ENCODE measurements around the gene AKR1C1.

DNA sequence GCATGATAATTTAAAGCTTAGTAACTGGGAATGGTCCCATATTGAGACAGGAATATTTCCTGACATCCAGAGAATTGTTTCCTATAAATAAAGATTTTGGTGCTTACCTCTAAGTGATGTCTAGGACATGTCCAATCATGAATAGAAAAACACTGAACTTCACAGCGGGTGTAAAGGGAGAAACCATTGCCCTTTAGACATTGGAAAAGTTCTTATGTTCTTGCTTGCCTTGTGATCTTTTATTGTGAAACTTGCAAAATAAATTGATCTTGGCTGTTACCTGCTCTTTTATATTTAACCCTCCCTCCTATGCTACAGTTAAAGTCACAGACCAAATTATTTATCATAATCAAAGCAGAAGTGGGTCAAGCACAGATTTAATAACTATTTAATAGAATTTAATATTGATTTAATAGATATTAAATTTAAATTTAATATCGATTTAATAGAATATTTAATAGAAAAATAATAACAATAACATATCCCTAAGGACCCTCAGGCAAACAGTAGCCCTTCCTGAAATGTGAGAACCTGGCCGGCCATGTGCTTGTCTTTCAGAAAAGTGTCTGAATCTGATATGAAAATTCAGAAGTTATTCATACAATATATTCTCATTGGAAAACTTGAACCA is 47.0 kb upstream of the AKR1C1 start:
- TF ChIP-seq TOX (CRISPR knock-in tag; IDR thresholded peaks at IDR 0.05; ENCODE audit: borderline replicate concordance) (no peak), ESRRG (CRISPR knock-in tag; IDR thresholded peaks at IDR 0.05) (no peak), RARB (CRISPR knock-in tag; IDR thresholded peaks at IDR 0.05) (no peak), CSDC2 (CRISPR knock-in tag; IDR thresholded peaks at IDR 0.05) (no peak), ZNF8 (CRISPR knock-in tag; IDR thresholded peaks at IDR 0.05) (no peak), ARNTL (CRISPR knock-in tag; IDR thresholded peaks at IDR 0.05; ENCODE audit: borderline replicate concordance, low read depth) (no peak), PPARA (CRISPR knock-in tag; IDR thresholded peaks at IDR 0.05; ENCODE audit: borderline replicate concordance) (no peak)
- TF ChIP-seq, protein P1, sequence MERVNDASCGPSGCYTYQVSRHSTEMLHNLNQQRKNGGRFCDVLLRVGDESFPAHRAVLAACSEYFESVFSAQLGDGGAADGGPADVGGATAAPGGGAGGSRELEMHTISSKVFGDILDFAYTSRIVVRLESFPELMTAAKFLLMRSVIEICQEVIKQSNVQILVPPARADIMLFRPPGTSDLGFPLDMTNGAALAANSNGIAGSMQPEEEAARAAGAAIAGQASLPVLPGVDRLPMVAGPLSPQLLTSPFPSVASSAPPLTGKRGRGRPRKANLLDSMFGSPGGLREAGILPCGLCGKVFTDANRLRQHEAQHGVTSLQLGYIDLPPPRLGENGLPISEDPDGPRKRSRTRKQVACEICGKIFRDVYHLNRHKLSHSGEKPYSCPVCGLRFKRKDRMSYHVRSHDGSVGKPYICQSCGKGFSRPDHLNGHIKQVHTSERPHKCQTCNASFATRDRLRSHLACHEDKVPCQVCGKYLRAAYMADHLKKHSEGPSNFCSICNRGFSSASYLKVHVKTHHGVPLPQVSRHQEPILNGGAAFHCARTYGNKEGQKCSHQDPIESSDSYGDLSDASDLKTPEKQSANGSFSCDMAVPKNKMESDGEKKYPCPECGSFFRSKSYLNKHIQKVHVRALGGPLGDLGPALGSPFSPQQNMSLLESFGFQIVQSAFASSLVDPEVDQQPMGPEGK (CRISPR knock-in tag; IDR thresholded peaks at IDR 0.05; ENCODE audit: borderline replicate concordance), result no peak
- TF ChIP-seq, protein P2, sequence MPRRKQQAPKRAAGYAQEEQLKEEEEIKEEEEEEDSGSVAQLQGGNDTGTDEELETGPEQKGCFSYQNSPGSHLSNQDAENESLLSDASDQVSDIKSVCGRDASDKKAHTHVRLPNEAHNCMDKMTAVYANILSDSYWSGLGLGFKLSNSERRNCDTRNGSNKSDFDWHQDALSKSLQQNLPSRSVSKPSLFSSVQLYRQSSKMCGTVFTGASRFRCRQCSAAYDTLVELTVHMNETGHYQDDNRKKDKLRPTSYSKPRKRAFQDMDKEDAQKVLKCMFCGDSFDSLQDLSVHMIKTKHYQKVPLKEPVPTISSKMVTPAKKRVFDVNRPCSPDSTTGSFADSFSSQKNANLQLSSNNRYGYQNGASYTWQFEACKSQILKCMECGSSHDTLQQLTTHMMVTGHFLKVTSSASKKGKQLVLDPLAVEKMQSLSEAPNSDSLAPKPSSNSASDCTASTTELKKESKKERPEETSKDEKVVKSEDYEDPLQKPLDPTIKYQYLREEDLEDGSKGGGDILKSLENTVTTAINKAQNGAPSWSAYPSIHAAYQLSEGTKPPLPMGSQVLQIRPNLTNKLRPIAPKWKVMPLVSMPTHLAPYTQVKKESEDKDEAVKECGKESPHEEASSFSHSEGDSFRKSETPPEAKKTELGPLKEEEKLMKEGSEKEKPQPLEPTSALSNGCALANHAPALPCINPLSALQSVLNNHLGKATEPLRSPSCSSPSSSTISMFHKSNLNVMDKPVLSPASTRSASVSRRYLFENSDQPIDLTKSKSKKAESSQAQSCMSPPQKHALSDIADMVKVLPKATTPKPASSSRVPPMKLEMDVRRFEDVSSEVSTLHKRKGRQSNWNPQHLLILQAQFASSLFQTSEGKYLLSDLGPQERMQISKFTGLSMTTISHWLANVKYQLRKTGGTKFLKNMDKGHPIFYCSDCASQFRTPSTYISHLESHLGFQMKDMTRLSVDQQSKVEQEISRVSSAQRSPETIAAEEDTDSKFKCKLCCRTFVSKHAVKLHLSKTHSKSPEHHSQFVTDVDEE (CRISPR knock-in tag; IDR thresholded peaks at IDR 0.05), result no peak
